ENCODE results near the gene BRAF.
"Not testable (repeated sequence)": the region's sequence is repeated elsewhere in the genome, so short reads cannot be mapped to it uniquely, and the experiment has no call there.

DNA sequence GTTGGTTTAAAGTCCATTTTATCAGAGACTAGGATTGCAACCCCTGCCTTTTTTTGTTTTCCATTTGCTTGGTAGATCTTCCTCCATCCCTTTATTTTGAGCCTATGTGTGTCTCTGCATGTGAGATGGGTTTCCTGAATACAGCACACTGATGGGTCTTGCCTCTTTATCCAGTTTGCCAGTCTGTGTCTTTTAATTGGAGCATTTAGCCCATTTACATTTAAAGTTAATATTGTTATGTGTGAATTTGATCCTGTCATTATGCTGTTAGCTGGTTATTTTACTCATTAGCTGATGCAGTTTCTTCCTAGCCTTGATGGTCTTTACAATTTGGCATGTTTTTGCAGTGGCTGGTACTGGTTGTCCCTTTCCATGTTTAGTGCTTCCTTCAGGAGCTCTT lies 212.3 kb downstream of the BRAF start:
- not testable (repeated sequence) for TF ChIP-seq CTCF (IDR thresholded peaks at IDR 0.05; ENCODE audit: low read depth, low read length); POLR2A (IDR thresholded peaks at IDR 0.05; ENCODE audit: extremely low read depth, insufficient read length); MAX (IDR thresholded peaks at IDR 0.05; ENCODE audit: low read depth, low read length)
